DND-41 (cell line): Measurements from ENCODE around the gene MAPK6.

Source experiments
- ATAC-seq: fragments of 200-7000 bp; cut with Tn5 transposase; 3 replicates; pipeline ENCODE4 v1.9.1; 2021; ENCODE audit warnings: low read depth; ENCODE audit not compliant: insufficient read depth
- DNase-seq: peaks from one replicate; pipeline ENCODE4 v3.0.0-alpha.2; 2020
- H2AFZ ChIP-seq: 2 replicates; pipeline ENCODE4 v1.6.0; 2012; ENCODE audit warnings: low read depth, low read length
- H3K27ac ChIP-seq: 2 replicates; pipeline ENCODE4 v1.5.1; 2012; ENCODE audit warnings: low read length, inconsistent platforms
- H3K27me3 ChIP-seq: fragments of 200-600 bp; sonication (generic); 2 replicates; pipeline ENCODE4 v1.6.0; 2012; ENCODE audit warnings: low read length, mild to moderate bottlenecking, inconsistent platforms; ENCODE audit not compliant: insufficient read depth, poor library complexity
- H3K36me3 ChIP-seq: 2 replicates; pipeline ENCODE4 v1.5.1; 2012; ENCODE audit warnings: low read length, inconsistent platforms; ENCODE audit not compliant: insufficient read depth
- H3K4me1 ChIP-seq: 2 replicates; pipeline ENCODE4 v1.5.1; 2012; ENCODE audit warnings: mild to moderate bottlenecking, low read length; ENCODE audit not compliant: insufficient read depth
- H3K4me2 ChIP-seq: 2 replicates; pipeline ENCODE4 v1.6.0; 2012; ENCODE audit warnings: mild to moderate bottlenecking, moderate library complexity, low read length, inconsistent platforms; ENCODE audit not compliant: insufficient read depth
- H3K4me3 ChIP-seq, 2 experiments: fragments of 200-600 bp in 1 of 2; shearing (Covaris generic) in 1 of 2; 2 replicates each; pipeline ENCODE4 v1.5.1; 2012 to 2016; ENCODE audit warnings: inconsistent platforms in 2 of 2, low read length in 2 of 2, mild to moderate bottlenecking in 2 of 2, low read depth in 1 of 2, moderate library complexity in 1 of 2
- H3K79me2 ChIP-seq: 2 replicates; pipeline ENCODE4 v1.6.0; 2012; ENCODE audit warnings: low read length, inconsistent platforms; ENCODE audit not compliant: insufficient read depth
- H3K9ac ChIP-seq: 2 replicates; pipeline ENCODE4 v1.6.0; 2012; ENCODE audit warnings: low read depth, mild to moderate bottlenecking, inconsistent platforms, low read length, moderate library complexity
- H3K9me3 ChIP-seq: 2 replicates; pipeline ENCODE4 v1.5.1; 2012; ENCODE audit warnings: low read length, moderate library complexity, mild to moderate bottlenecking, inconsistent platforms; ENCODE audit not compliant: insufficient read depth, severe bottlenecking
- H4K20me1 ChIP-seq: 2 replicates; pipeline ENCODE4 v1.6.0; 2012; ENCODE audit warnings: low read length; ENCODE audit not compliant: insufficient read depth
- EZH2 ChIP-seq: IDR thresholded peaks from 3 replicates; pipeline ENCODE4 v1.6.1; 2012; ENCODE audit warnings: borderline replicate concordance, low read depth, mild to moderate bottlenecking, moderate library complexity, low read length, inconsistent platforms; ENCODE audit not compliant: severe bottlenecking
- TF ChIP-seq, protein P1 (sequence below): IDR thresholded peaks from 2 replicates; pipeline ENCODE4 v1.5.1; 2012; ENCODE audit warnings: borderline replicate concordance, low read length, moderate library complexity, mild to moderate bottlenecking; ENCODE audit not compliant: poor library complexity, severe bottlenecking; ENCODE audit errors: extremely low read depth

The MAPK6 gene

DNA sequence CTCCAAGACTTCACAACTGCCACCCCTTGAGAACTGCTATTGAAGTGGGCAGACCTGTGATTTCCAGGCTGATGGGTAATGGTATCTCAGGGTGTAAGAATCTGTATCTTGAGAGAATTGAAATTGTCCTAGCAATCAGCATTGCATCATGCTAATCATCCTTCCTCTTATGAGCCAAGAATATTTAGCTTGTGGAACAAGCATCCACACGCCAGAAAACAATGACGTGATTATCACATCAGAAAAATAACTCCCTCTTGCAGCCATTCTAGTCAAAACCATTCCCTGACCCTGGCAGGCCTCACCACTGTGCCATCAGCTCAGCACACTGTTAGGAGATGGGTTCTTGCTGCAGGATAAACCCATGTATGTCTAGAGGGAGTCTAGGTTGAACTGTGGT lies 86.8 kb downstream of the MAPK6 start:
- no peaks in the 10 kb centered on the region for H3K4me1 ChIP-seq
- no peaks in the 10 kb centered on the region for H3K79me2 ChIP-seq
- H2AFZ ChIP-seq, result no peak overlapping the region
- H3K4me2 ChIP-seq, result no peak overlapping the region
- H3K36me3 ChIP-seq, result no peaks in the 10 kb centered on the region
- H3K27me3 ChIP-seq, result no peaks in the 10 kb centered on the region
- no peak overlapping the region for H3K27ac ChIP-seq
- no peaks in the 10 kb centered on the region for H3K9me3 ChIP-seq
- H3K4me3 ChIP-seq, result no peak overlapping the region
- no peak for TF ChIP-seq EZH2
- TF ChIP-seq, protein P1, sequence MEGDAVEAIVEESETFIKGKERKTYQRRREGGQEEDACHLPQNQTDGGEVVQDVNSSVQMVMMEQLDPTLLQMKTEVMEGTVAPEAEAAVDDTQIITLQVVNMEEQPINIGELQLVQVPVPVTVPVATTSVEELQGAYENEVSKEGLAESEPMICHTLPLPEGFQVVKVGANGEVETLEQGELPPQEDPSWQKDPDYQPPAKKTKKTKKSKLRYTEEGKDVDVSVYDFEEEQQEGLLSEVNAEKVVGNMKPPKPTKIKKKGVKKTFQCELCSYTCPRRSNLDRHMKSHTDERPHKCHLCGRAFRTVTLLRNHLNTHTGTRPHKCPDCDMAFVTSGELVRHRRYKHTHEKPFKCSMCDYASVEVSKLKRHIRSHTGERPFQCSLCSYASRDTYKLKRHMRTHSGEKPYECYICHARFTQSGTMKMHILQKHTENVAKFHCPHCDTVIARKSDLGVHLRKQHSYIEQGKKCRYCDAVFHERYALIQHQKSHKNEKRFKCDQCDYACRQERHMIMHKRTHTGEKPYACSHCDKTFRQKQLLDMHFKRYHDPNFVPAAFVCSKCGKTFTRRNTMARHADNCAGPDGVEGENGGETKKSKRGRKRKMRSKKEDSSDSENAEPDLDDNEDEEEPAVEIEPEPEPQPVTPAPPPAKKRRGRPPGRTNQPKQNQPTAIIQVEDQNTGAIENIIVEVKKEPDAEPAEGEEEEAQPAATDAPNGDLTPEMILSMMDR, result no peak
- DNase-seq, result no peak
- H4K20me1 ChIP-seq, result no peaks in the 10 kb centered on the region
- no peak for ATAC-seq
- no peak overlapping the region for H3K9ac ChIP-seq

DNA sequence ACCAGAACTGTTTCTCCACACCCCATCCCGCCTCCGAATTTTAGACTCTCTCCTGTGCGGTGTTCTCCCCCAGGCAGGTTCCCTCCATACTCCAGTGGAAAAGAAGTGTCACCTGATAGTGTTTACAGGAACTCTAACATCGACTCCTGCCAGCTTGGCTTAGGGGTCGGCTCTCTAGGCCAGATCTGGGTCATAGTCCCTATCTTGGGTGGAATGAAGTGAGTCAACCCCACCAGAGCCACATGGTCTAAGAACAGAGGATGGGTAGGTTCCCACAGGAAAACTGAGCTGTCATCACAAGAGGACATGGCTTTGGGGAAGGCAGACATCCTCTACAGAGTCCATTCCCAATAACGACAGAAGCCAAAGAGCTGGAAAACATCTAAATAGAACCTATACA lies 87.6 kb downstream of the MAPK6 start:
- H3K36me3 ChIP-seq, result no peaks in the 10 kb centered on the region
- H3K27ac ChIP-seq, result no peak overlapping the region
- no peak for DNase-seq
- TF ChIP-seq, protein P1, result no peak
- no peak for TF ChIP-seq EZH2
- H3K9ac ChIP-seq, result no peak overlapping the region
- no peaks in the 10 kb centered on the region for H3K27me3 ChIP-seq
- H3K79me2 ChIP-seq, result no peaks in the 10 kb centered on the region
- no peak for ATAC-seq
- H3K4me2 ChIP-seq, result no peak overlapping the region
- H3K4me1 ChIP-seq, result no peaks in the 10 kb centered on the region
- no peak overlapping the region for H3K4me3 ChIP-seq
- no peaks in the 10 kb centered on the region for H3K9me3 ChIP-seq
- no peak overlapping the region for H2AFZ ChIP-seq
- no peaks in the 10 kb centered on the region for H4K20me1 ChIP-seq

DNA sequence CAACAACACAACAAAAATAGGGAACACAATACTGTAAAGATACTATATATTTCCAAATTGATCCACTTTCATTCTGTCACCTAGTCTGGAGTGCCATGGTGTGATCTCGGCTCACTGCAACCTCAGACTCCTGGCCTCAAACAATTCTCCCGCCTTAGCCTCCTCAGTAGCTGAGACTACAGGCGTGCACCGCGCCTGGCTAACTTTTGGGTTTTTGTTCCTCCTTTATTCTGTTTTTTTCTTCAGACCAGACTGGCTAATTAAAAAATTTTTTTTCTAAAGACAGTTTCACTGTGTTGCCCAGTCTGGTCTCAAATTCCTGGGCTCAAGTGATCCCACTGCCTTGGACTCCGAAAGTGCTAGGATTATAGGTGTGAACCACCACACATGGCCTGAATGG lies 88.2 kb downstream of the MAPK6 start:
- ATAC-seq, result no peak
- Histone ChIP-seq H3K9me3 (no peaks in the 10 kb centered on the region), H3K4me3 (no peak overlapping the region), H4K20me1 (no peaks in the 10 kb centered on the region), H2AFZ (no peak overlapping the region), H3K27ac (no peak overlapping the region), H3K4me2 (no peak overlapping the region), H3K9ac (no peak overlapping the region), H3K27me3 (no peaks in the 10 kb centered on the region), H3K79me2 (no peaks in the 10 kb centered on the region), H3K4me1 (no peaks in the 10 kb centered on the region), H3K36me3 (no peaks in the 10 kb centered on the region)
- no peak for TF ChIP-seq EZH2
- TF ChIP-seq, protein P1, result no peak
- no peak for DNase-seq
